ENCODE measurements around the gene PRDX6. TPM values are rescaled to one million over a fixed set of nuclear protein-coding genes. Genes with fewer than 3 reads are reported as not detected.
"Not testable (repeated sequence)": the region's sequence is repeated elsewhere in the genome, so short reads cannot be mapped to it uniquely, and the experiment has no call there.

Gene PRDX6
- total RNA-seq, 2 experiments from 2014 or later, result 109 to 148 TPM

DNA sequence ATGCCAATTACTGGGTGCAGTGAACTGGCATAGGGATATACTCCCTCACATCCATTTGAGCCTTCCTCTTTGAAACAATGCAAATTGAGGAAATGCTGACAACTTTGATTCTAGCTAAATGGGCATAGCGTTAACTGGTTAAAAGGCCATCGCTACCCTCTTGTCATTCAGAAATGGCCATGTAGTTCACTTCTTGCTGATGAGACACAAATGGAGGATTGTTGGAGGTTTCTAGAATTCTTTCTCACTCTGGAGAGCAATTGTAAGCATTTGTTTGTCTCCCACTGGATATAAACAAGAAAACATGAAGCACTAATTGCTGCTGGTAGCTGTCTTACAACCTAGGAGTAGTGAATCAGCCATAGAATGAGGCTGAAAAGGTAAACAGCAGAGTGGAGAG lies 14.4 kb downstream of the PRDX6 start:
- no peak overlapping the region for H3K4me2 ChIP-seq (ENCODE audit: low read length)
- CTCF ChIA-PET (ENCODE audit: unreplicated experiment), result interaction anchor here (0.6 kb wide), 1 partner anchor 15 kb away, joined by 3 read pairs; no protein-coding TSS in a partner anchor
- no peaks in the 10 kb centered on the region for H4K20me1 ChIP-seq (ENCODE audit: insufficient read depth, low read length)
- no peaks in the 10 kb centered on the region for H3K9me3 ChIP-seq (ENCODE audit: low read length)
- intact Hi-C loops (cut with micrococcal nuclease; ENCODE audit: unreplicated experiment), result no loop called here
- DNase-seq (ENCODE audit: low spot score), result no peak
- no peaks in the 10 kb centered on the region for H3K79me2 ChIP-seq (ENCODE audit: insufficient read depth, low read depth, low read length)
- no peak overlapping the region for H2AFZ ChIP-seq (ENCODE audit: low read length)
- peaks cover 35% of the 10 kb centered on the region for H3K36me3 ChIP-seq (ENCODE audit: insufficient read depth, low read length)
- TF ChIP-seq EZH2phosphoT487 (IDR thresholded peaks at IDR 0.05; ENCODE audit: borderline replicate concordance, low read depth, low read length) (no peak), CTCF (conservative IDR thresholded peaks at IDR 0.05; ENCODE audit: low read length) (no peak)
- no peak overlapping the region for H3K27ac ChIP-seq (ENCODE audit: low read depth, low read length, poor library complexity, severe bottlenecking)
- H3K9me2 ChIP-seq (ENCODE audit: insufficient read depth, low read length), result no peaks in the 10 kb centered on the region
- no TSS peak for BruUV-seq (replicated peaks)
- POLR2A ChIA-PET, result interaction anchor here (2.2 kb wide), 1 partner anchor 13 kb away, joined by 6 read pairs; no protein-coding TSS in a partner anchor
- no peaks in the 10 kb centered on the region for H3K4me1 ChIP-seq (ENCODE audit: insufficient read depth, low read length, poor library complexity, severe bottlenecking)
- no peak overlapping the region for H3K4me3 ChIP-seq (ENCODE audit: low read depth, low read length, poor library complexity, severe bottlenecking)

GRCh38 chr1:173493125-173493524 lies 16.0 kb downstream of the PRDX6 start:
- BruUV-seq (replicated peaks); CTCF ChIA-PET (ENCODE audit: unreplicated experiment): not testable (repeated sequence)

DNA sequence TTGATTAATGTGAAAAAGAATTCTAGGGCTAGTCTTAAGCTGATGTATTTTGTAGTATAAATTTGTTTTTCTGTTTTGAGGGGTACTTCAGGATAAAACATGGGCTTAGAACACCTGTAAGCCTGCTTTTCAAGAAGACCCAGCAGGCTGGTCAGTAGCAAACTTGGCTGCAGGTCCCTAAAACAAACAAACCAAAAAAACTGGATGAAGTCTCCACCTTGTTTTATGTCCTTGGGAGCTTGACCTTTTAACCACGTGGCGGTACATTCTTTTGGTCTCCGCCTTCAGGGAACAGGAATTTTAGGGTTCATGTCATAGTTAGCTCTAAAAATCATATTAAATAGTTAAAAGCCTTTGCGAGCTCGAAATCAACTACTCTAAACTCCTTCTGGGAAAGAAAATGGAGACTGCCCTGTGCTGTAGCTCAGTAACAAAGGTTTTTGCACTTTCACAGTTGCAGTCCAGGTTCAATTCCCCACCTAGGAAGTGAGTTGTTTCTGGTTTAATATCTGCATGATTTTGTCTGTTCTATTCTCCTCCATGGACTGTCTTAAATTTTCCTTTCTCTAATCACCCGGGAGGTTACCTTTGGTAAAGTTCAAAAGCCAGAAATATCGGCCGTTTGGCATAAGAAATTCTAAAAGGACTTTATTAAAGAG lies 18.6 kb downstream of the PRDX6 start:
- no peaks in the 10 kb centered on the region for H3K4me1 ChIP-seq (ENCODE audit: insufficient read depth, low read length, poor library complexity, severe bottlenecking)
- ChIA-PET CTCF (ENCODE audit: unreplicated experiment) (no interaction called here), POLR2A (no interaction called here)
- H4K20me1 ChIP-seq (ENCODE audit: insufficient read depth, low read length), result no peaks in the 10 kb centered on the region
- intact Hi-C loops (cut with micrococcal nuclease; ENCODE audit: unreplicated experiment), result no loop called here
- no peaks in the 10 kb centered on the region for H3K36me3 ChIP-seq (ENCODE audit: insufficient read depth, low read length)
- no peak overlapping the region for H3K4me2 ChIP-seq (ENCODE audit: low read length)
- H3K27ac ChIP-seq (ENCODE audit: low read depth, low read length, poor library complexity, severe bottlenecking), result no peak overlapping the region
- no peaks in the 10 kb centered on the region for H3K79me2 ChIP-seq (ENCODE audit: insufficient read depth, low read depth, low read length)
- no peaks in the 10 kb centered on the region for H3K9me2 ChIP-seq (ENCODE audit: insufficient read depth, low read length)
- H3K4me3 ChIP-seq (ENCODE audit: low read depth, low read length, poor library complexity, severe bottlenecking), result no peak overlapping the region
- H3K9me3 ChIP-seq (ENCODE audit: low read length), result peaks cover 11% of the 10 kb centered on the region
- H2AFZ ChIP-seq (ENCODE audit: low read length), result no peak overlapping the region
- TF ChIP-seq CTCF (conservative IDR thresholded peaks at IDR 0.05; ENCODE audit: low read length) (no peak), EZH2phosphoT487 (IDR thresholded peaks at IDR 0.05; ENCODE audit: borderline replicate concordance, low read depth, low read length) (no peak)
- BruUV-seq (replicated peaks), result no TSS peak
- no peak for DNase-seq (ENCODE audit: low spot score)

More at GRCh38 chr1:173493125-173493524, 16.0 kb downstream of the PRDX6 start:
- POLR2A ChIA-PET; H3K4me3 ChIP-seq (ENCODE audit: low read depth, low read length, poor library complexity, severe bottlenecking); H3K27ac ChIP-seq (ENCODE audit: low read depth, low read length, poor library complexity, severe bottlenecking); H4K20me1 ChIP-seq (ENCODE audit: insufficient read depth, low read length); DNase-seq (ENCODE audit: low spot score); intact Hi-C loops (cut with micrococcal nuclease; ENCODE audit: unreplicated experiment); H3K79me2 ChIP-seq (ENCODE audit: insufficient read depth, low read depth, low read length); H3K9me2 ChIP-seq (ENCODE audit: insufficient read depth, low read length); H3K4me1 ChIP-seq (ENCODE audit: insufficient read depth, low read length, poor library complexity, severe bottlenecking); H2AFZ ChIP-seq (ENCODE audit: low read length); H3K4me2 ChIP-seq (ENCODE audit: low read length): not testable (repeated sequence)
- peaks cover 11% of the 10 kb centered on the region for H3K9me3 ChIP-seq (ENCODE audit: low read length)
- H3K36me3 ChIP-seq (ENCODE audit: insufficient read depth, low read length), result peaks cover 19% of the 10 kb centered on the region

Measured in OCI-LY7 (cell line).